ENCODE data around the gene SEMA3A. TPM values are rescaled to one million over a fixed set of nuclear protein-coding genes. Genes with fewer than 3 reads are reported as not detected.

SEMA3A gene
- total RNA-seq, 2 experiments from 2014 or later: not detected

GRCh38 chr7:84195295-84196060 is 889 bp upstream of the SEMA3A start:
- no TSS peak for BruUV-seq (replicated peaks)
- Histone ChIP-seq H3K9me2 (ENCODE audit: insufficient read depth, low read length) (no peaks in the 10 kb centered on the region), H3K79me2 (ENCODE audit: insufficient read depth, low read depth, low read length) (no peaks in the 10 kb centered on the region), H2AFZ (ENCODE audit: low read length) (no peak overlapping the region), H3K4me1 (ENCODE audit: insufficient read depth, low read length, poor library complexity, severe bottlenecking) (no peaks in the 10 kb centered on the region), H4K20me1 (ENCODE audit: insufficient read depth, low read length) (no peaks in the 10 kb centered on the region), H3K27ac (ENCODE audit: low read depth, low read length, poor library complexity, severe bottlenecking) (no peak overlapping the region), H3K9me3 (ENCODE audit: low read length) (no peaks in the 10 kb centered on the region), H3K4me3 (ENCODE audit: low read depth, low read length, poor library complexity, severe bottlenecking) (no peak overlapping the region), H3K36me3 (ENCODE audit: insufficient read depth, low read length) (no peaks in the 10 kb centered on the region), H3K4me2 (ENCODE audit: low read length) (no peak overlapping the region)
- intact Hi-C loops (cut with micrococcal nuclease; ENCODE audit: unreplicated experiment): no loop called here
- POLR2A ChIA-PET: interaction anchor here (0.7 to 1.1 kb wide), 2 partner anchors 17 to 326 kb away, joined by 3 read pairs; no protein-coding TSS in a partner anchor
- DNase-seq (ENCODE audit: low spot score): no peak
- CTCF ChIA-PET (ENCODE audit: unreplicated experiment): no interaction called here
- TF ChIP-seq, protein P1, sequence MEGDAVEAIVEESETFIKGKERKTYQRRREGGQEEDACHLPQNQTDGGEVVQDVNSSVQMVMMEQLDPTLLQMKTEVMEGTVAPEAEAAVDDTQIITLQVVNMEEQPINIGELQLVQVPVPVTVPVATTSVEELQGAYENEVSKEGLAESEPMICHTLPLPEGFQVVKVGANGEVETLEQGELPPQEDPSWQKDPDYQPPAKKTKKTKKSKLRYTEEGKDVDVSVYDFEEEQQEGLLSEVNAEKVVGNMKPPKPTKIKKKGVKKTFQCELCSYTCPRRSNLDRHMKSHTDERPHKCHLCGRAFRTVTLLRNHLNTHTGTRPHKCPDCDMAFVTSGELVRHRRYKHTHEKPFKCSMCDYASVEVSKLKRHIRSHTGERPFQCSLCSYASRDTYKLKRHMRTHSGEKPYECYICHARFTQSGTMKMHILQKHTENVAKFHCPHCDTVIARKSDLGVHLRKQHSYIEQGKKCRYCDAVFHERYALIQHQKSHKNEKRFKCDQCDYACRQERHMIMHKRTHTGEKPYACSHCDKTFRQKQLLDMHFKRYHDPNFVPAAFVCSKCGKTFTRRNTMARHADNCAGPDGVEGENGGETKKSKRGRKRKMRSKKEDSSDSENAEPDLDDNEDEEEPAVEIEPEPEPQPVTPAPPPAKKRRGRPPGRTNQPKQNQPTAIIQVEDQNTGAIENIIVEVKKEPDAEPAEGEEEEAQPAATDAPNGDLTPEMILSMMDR (conservative IDR thresholded peaks at IDR 0.05; ENCODE audit: low read length): no peak
- no peak for TF ChIP-seq EZH2phosphoT487 (IDR thresholded peaks at IDR 0.05; ENCODE audit: borderline replicate concordance, low read depth, low read length)

DNA sequence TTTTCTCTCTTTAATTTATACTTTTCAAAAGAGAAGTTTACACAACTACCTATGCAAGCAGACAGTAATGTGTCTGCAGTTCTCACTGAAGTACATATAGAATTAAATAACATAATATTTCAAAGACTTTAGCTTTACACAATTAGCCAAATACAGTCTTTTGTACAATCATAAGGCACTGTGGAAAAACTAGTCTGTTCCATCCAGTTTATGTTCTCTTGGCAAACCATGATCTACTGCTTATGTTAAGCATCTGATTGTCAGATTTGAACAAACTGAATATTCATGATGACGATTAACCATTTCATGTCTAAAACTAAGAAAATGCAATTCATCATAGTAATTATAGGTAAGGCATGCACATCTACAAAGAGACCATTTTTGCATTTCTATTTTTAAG is 842 bp downstream of the SEMA3A start:
- H3K27ac ChIP-seq (ENCODE audit: low read depth, low read length, poor library complexity, severe bottlenecking): no peak overlapping the region
- no peaks in the 10 kb centered on the region for H3K79me2 ChIP-seq (ENCODE audit: insufficient read depth, low read depth, low read length)
- no peak overlapping the region for H2AFZ ChIP-seq (ENCODE audit: low read length)
- no peaks in the 10 kb centered on the region for H3K9me2 ChIP-seq (ENCODE audit: insufficient read depth, low read length)
- ChIA-PET POLR2A (interaction anchor here (0.9 kb wide), 1 partner anchor 11 kb away, joined by 4 read pairs; no protein-coding TSS in a partner anchor), CTCF (ENCODE audit: unreplicated experiment) (no interaction called here)
- intact Hi-C loops (cut with micrococcal nuclease; ENCODE audit: unreplicated experiment): no loop called here
- BruUV-seq (replicated peaks): no TSS peak
- H4K20me1 ChIP-seq (ENCODE audit: insufficient read depth, low read length): 0 out of 2 replicates have a peak, but pooled peaks cover 4% of the 10 kb centered on the region
- no peaks in the 10 kb centered on the region for H3K9me3 ChIP-seq (ENCODE audit: low read length)
- TF ChIP-seq, protein P1 (conservative IDR thresholded peaks at IDR 0.05; ENCODE audit: low read length): no peak
- no peak for TF ChIP-seq EZH2phosphoT487 (IDR thresholded peaks at IDR 0.05; ENCODE audit: borderline replicate concordance, low read depth, low read length)
- no peak overlapping the region for H3K4me2 ChIP-seq (ENCODE audit: low read length)
- H3K4me1 ChIP-seq (ENCODE audit: insufficient read depth, low read length, poor library complexity, severe bottlenecking): no peaks in the 10 kb centered on the region
- no peaks in the 10 kb centered on the region for H3K36me3 ChIP-seq (ENCODE audit: insufficient read depth, low read length)
- no peak overlapping the region for H3K4me3 ChIP-seq (ENCODE audit: low read depth, low read length, poor library complexity, severe bottlenecking)
- DNase-seq (ENCODE audit: low spot score): no peak

- Histone ChIP-seq H3K79me2 (ENCODE audit: insufficient read depth, low read depth, low read length) (no peaks in the 10 kb centered on the region), H3K27ac (ENCODE audit: low read depth, low read length, poor library complexity, severe bottlenecking) (no peak overlapping the region), H3K4me1 (ENCODE audit: insufficient read depth, low read length, poor library complexity, severe bottlenecking) (no peaks in the 10 kb centered on the region), H3K9me3 (ENCODE audit: low read length) (no peaks in the 10 kb centered on the region), H3K36me3 (ENCODE audit: insufficient read depth, low read length) (no peaks in the 10 kb centered on the region), H3K4me2 (ENCODE audit: low read length) (no peak overlapping the region), H4K20me1 (ENCODE audit: insufficient read depth, low read length) (peaks cover 4% of the 10 kb centered on the region; the same call in 1 of the 2 replicates), H3K9me2 (ENCODE audit: insufficient read depth, low read length) (no peaks in the 10 kb centered on the region), H2AFZ (ENCODE audit: low read length) (no peak overlapping the region), H3K4me3 (ENCODE audit: low read depth, low read length, poor library complexity, severe bottlenecking) (no peak overlapping the region)
- no peak for TF ChIP-seq EZH2phosphoT487 (IDR thresholded peaks at IDR 0.05; ENCODE audit: borderline replicate concordance, low read depth, low read length)
- TF ChIP-seq, protein P1 (conservative IDR thresholded peaks at IDR 0.05; ENCODE audit: low read length): no peak
- POLR2A ChIA-PET: no interaction called here
- intact Hi-C loops (cut with micrococcal nuclease; ENCODE audit: unreplicated experiment): no loop called here
- BruUV-seq (replicated peaks): no TSS peak
- CTCF ChIA-PET (ENCODE audit: unreplicated experiment): no interaction called here
- no peak for DNase-seq (ENCODE audit: low spot score)
These were observed 2.7 kb downstream of the SEMA3A start for GRCh38 chr7:84191842-84192241.

Data from OCI-LY7 (cell line).